Neural cell (in vitro differentiated cells): ENCODE measurements around the gene KCNH6.

Experiments
- CTCF ChIP-seq: fragments of 450-650 bp; IDR thresholded peaks from 2 replicates; pipeline ENCODE4 v1.5.1; 2014; ENCODE audit warnings: antibody characterized with exemption, mild to moderate bottlenecking, moderate library complexity; ENCODE audit not compliant: poor library complexity, severe bottlenecking
- EP300 ChIP-seq: fragments of 450-650 bp; conservative IDR thresholded peaks from 2 replicates; pipeline ENCODE4 v1.6.1; 2014; ENCODE audit warnings: antibody characterized with exemption, mild to moderate bottlenecking, moderate library complexity; ENCODE audit not compliant: poor library complexity, severe bottlenecking
- EZH2 ChIP-seq: fragments of 200-600, 300-800 bp; shearing (Covaris generic), sonication (generic); IDR thresholded peaks from 2 replicates; pipeline ENCODE4 v1.6.1; 2014; ENCODE audit warnings: antibody characterized with exemption, low read length, borderline replicate concordance, mild to moderate bottlenecking; ENCODE audit not compliant: insufficient read depth, poor library complexity, severe bottlenecking
- POLR2AphosphoS5 ChIP-seq: IDR thresholded peaks from 2 replicates; pipeline ENCODE4 v1.6.1; 2012
- REST ChIP-seq: IDR thresholded peaks from 2 replicates; pipeline ENCODE4 v1.6.1; 2012; ENCODE audit warnings: borderline replicate concordance
- TAF1 ChIP-seq: IDR thresholded peaks from 2 replicates; pipeline ENCODE4 v1.6.1; 2012; ENCODE audit warnings: low read depth

GRCh38 chr17:63538693-63539595, 15.8 kb downstream of the KCNH6 start:
- TF ChIP-seq CTCF: no peak
- no peak for TF ChIP-seq EP300
- TF ChIP-seq EZH2: no peak
- TF ChIP-seq POLR2AphosphoS5: no peak
- TF ChIP-seq TAF1: no peak
- TF ChIP-seq REST: no peak
